HepG2 (cell line): ENCODE data around the gene MOCS1. TPM values are rescaled to one million over a fixed set of nuclear protein-coding genes. Genes with fewer than 3 reads are reported as not detected.

Source experiments
- HNRNPL ChIP-seq: fragments of 200-400 bp; formaldehyde crosslinking; IDR thresholded peaks from 2 replicates; pipeline ENCODE4 v1.6.1; 2017; ENCODE audit warnings: mild to moderate bottlenecking, low read depth, low read length
- MZF1 ChIP-seq: sonication (generic); formaldehyde crosslinking; IDR thresholded peaks from 2 replicates; pipeline ENCODE4 v1.8.1; 2023; ENCODE audit warnings: mild to moderate bottlenecking, missing genetic modification reagents, borderline replicate concordance
- NFIC ChIP-seq: IDR thresholded peaks from 2 replicates; pipeline ENCODE4 v1.6.1; 2012; ENCODE audit warnings: mild to moderate bottlenecking, low read length, inconsistent platforms
- NFRKB ChIP-seq: fragments of 450-650 bp; IDR thresholded peaks from 2 replicates; pipeline ENCODE4 v1.6.1; 2017
- RCOR2 ChIP-seq: IDR thresholded peaks from 2 replicates; pipeline ENCODE4 v1.6.1; 2016; ENCODE audit warnings: missing biosample characterization, missing genetic modification reagents
- SAFB2 ChIP-seq: sonication (generic); formaldehyde crosslinking; IDR thresholded peaks from 2 replicates; pipeline ENCODE4 v1.5.1; 2020; ENCODE audit warnings: missing genetic modification reagents, low read depth, mild to moderate bottlenecking, borderline replicate concordance
- SMARCC2 ChIP-seq: fragments of 450-650 bp; IDR thresholded peaks from 2 replicates; pipeline ENCODE4 v1.6.1; 2017; ENCODE audit warnings: antibody characterized with exemption, mild to moderate bottlenecking
- SYNCRIP ChIP-seq: fragments of 200-400 bp; formaldehyde crosslinking; IDR thresholded peaks from 2 replicates; pipeline ENCODE4 v1.6.1; 2018; ENCODE audit warnings: mild to moderate bottlenecking, low read depth, low read length; ENCODE audit not compliant: insufficient read depth
- TBL1XR1 ChIP-seq: fragments of 150-350 bp; IDR thresholded peaks from 2 replicates; pipeline ENCODE4 v1.6.1; 2014; ENCODE audit warnings: borderline replicate concordance, low read length; ENCODE audit not compliant: partially characterized antibody
- ZBTB1 ChIP-seq: sonication (generic); formaldehyde crosslinking; IDR thresholded peaks from 2 replicates; pipeline ENCODE4 v1.4.0; 2020; ENCODE audit warnings: missing genetic modification reagents, borderline replicate concordance
- ZFP90 ChIP-seq: sonication (generic); formaldehyde crosslinking; IDR thresholded peaks from 2 replicates; pipeline ENCODE4 v1.8.0; 2022; ENCODE audit warnings: missing genetic modification reagents, mild to moderate bottlenecking, inconsistent platforms, borderline replicate concordance
- ZKSCAN1 ChIP-seq: fragments of 150-350 bp; IDR thresholded peaks from 2 replicates; pipeline ENCODE4 v1.6.1; 2014; ENCODE audit warnings: low read length
- ZNF160 ChIP-seq: sonication (generic); formaldehyde crosslinking; IDR thresholded peaks from 2 replicates; pipeline ENCODE4 v1.8.0; 2022; ENCODE audit warnings: mild to moderate bottlenecking, inconsistent platforms, missing genetic modification reagents
- ZNF709 ChIP-seq: sonication (generic); formaldehyde crosslinking; IDR thresholded peaks from 2 replicates; pipeline ENCODE4 v1.5.0; 2020; ENCODE audit warnings: mild to moderate bottlenecking, missing genetic modification reagents
- ZSCAN29 ChIP-seq: sonication (generic); formaldehyde crosslinking; conservative IDR thresholded peaks from 2 replicates; pipeline ENCODE4 v1.4.0; 2020; ENCODE audit warnings: mild to moderate bottlenecking, missing genetic modification reagents
- polyA plus RNA-seq, 8 experiments: library from polyadenylated mRNA; depleted of rRNA in 3 of 8; stranded (reverse) in 7 of 8; unstranded in 1 of 8; fragments of >200 nt; fragmentation: Illumina TruSeq in 4 of 8; extraction: Trizol in 4 of 8; gene quantifications; 2 replicates each; pipeline versions ENCODE4 v1.2.1 to v1.2.3, GENCODE V29; 2011 to 2016; ENCODE audit warnings: low read depth in 4 of 8, missing spikeins in 1 of 8, mixed read lengths in 1 of 8; ENCODE audit not compliant: insufficient read depth in 1 of 8
- total RNA-seq, 5 experiments: library from RNA; depleted of rRNA; stranded (reverse); fragments of >200 nt; fragmentation: Illumina TruSeq; extraction: Trizol; gene quantifications; 2 replicates each; pipeline ENCODE4 v1.2.3, GENCODE V29; 2016; ENCODE audit warnings: low read depth in 1 of 5
- TF ChIP-seq, protein P1 (sequence below): sonication (generic); formaldehyde crosslinking; IDR thresholded peaks from 2 replicates; pipeline ENCODE4 v1.4.0; 2020; ENCODE audit warnings: mild to moderate bottlenecking, missing genetic modification reagents, borderline replicate concordance
- TF ChIP-seq, protein P2 (sequence below): sonication (generic); formaldehyde crosslinking; IDR thresholded peaks from 2 replicates; pipeline ENCODE4 v1.5.0; 2020; ENCODE audit warnings: mild to moderate bottlenecking, missing genetic modification reagents
- TF ChIP-seq, protein P3 (sequence below): IDR thresholded peaks from 2 replicates; pipeline ENCODE4 v1.6.1; 2016; ENCODE audit warnings: mild to moderate bottlenecking, missing biosample characterization, missing genetic modification reagents
- TF ChIP-seq, protein P4 (sequence below): fragments of 450-650 bp; IDR thresholded peaks from 2 replicates; pipeline ENCODE4 v1.6.1; 2017
- TF ChIP-seq, protein P5 (sequence below): sonication (generic); formaldehyde crosslinking; IDR thresholded peaks from 2 replicates; pipeline ENCODE4 v1.8.0; 2022; ENCODE audit warnings: mild to moderate bottlenecking, missing genetic modification reagents; ENCODE audit not compliant: insufficient replicate concordance

MOCS1 gene
- total and polyA plus RNA-seq, 2 of the 13 experiments (the other 11 are each of a cell fraction or from before 2014, with no cell fraction given) = 5.3 to 11.7 TPM

DNA sequence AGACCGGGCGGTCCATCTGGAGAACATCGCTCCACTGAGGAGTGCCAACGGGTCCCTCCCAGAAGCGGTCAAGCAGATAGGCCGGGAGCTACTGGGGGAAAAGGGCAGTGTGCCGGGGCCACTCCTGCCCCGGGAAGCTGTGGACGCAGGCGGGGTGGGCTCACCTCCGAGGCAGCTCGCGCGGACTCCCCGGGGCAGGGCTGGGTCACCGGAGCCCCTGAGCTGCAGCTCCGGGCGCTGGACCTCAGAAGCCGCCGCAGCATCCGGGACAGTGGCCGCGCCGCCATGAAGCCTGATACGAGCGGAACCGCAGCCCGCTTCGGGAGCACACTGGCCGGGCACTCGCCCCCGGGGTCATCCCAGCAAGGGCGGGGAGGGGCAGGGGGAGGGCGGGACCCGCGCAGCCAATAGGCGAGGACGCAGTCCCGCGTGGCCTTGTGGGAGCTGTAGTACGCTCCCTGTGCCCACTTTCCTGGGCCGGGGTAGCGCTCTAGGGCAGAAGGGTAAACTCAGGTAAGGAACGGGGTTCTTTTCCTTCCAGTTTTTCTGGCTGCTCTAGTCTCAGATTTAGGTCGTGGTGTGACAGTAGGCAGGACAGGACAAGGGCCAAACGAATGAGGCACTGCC, at the start of gene MOCS1 (continued):
- TF ChIP-seq, protein P1, sequence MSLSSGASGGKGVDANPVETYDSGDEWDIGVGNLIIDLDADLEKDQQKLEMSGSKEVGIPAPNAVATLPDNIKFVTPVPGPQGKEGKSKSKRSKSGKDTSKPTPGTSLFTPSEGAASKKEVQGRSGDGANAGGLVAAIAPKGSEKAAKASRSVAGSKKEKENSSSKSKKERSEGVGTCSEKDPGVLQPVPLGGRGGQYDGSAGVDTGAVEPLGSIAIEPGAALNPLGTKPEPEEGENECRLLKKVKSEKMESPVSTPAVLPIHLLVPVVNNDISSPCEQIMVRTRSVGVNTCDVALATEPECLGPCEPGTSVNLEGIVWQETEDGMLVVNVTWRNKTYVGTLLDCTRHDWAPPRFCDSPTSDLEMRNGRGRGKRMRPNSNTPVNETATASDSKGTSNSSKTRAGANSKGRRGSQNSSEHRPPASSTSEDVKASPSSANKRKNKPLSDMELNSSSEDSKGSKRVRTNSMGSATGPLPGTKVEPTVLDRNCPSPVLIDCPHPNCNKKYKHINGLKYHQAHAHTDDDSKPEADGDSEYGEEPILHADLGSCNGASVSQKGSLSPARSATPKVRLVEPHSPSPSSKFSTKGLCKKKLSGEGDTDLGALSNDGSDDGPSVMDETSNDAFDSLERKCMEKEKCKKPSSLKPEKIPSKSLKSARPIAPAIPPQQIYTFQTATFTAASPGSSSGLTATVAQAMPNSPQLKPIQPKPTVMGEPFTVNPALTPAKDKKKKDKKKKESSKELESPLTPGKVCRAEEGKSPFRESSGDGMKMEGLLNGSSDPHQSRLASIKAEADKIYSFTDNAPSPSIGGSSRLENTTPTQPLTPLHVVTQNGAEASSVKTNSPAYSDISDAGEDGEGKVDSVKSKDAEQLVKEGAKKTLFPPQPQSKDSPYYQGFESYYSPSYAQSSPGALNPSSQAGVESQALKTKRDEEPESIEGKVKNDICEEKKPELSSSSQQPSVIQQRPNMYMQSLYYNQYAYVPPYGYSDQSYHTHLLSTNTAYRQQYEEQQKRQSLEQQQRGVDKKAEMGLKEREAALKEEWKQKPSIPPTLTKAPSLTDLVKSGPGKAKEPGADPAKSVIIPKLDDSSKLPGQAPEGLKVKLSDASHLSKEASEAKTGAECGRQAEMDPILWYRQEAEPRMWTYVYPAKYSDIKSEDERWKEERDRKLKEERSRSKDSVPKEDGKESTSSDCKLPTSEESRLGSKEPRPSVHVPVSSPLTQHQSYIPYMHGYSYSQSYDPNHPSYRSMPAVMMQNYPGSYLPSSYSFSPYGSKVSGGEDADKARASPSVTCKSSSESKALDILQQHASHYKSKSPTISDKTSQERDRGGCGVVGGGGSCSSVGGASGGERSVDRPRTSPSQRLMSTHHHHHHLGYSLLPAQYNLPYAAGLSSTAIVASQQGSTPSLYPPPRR (CRISPR knock-in tag) = no peak
- no peak; the same call in 1 of the 2 replicates for TF ChIP-seq ZFP90 (CRISPR knock-in tag)
- no peak for TF ChIP-seq SMARCC2
- TF ChIP-seq MZF1 (CRISPR knock-in tag) = no peak
- TF ChIP-seq, protein P2, sequence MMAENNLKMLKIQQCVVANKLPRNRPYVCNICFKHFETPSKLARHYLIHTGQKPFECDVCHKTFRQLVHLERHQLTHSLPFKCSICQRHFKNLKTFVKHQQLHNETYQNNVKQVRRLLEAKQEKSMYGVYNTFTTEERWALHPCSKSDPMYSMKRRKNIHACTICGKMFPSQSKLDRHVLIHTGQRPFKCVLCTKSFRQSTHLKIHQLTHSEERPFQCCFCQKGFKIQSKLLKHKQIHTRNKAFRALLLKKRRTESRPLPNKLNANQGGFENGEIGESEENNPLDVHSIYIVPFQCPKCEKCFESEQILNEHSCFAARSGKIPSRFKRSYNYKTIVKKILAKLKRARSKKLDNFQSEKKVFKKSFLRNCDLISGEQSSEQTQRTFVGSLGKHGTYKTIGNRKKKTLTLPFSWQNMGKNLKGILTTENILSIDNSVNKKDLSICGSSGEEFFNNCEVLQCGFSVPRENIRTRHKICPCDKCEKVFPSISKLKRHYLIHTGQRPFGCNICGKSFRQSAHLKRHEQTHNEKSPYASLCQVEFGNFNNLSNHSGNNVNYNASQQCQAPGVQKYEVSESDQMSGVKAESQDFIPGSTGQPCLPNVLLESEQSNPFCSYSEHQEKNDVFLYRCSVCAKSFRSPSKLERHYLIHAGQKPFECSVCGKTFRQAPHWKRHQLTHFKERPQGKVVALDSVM = no peak
- TF ChIP-seq SAFB2 = no peak
- TF ChIP-seq ZKSCAN1 = no peak
- TF ChIP-seq ZNF160 (CRISPR knock-in tag) = no peak
- TF ChIP-seq HNRNPL = 0 out of 2 replicates have a peak, but pooled peaks have one; percentile 35
- no peak for TF ChIP-seq NFIC
- no peak for TF ChIP-seq NFRKB
- TF ChIP-seq, protein P3, sequence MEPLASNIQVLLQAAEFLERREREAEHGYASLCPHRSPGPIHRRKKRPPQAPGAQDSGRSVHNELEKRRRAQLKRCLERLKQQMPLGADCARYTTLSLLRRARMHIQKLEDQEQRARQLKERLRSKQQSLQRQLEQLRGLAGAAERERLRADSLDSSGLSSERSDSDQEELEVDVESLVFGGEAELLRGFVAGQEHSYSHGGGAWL (CRISPR knock-in tag) = peak; percentile 77; the same call in 1 of the 2 replicates
- TF ChIP-seq SYNCRIP = no peak
- TF ChIP-seq, protein P4, sequence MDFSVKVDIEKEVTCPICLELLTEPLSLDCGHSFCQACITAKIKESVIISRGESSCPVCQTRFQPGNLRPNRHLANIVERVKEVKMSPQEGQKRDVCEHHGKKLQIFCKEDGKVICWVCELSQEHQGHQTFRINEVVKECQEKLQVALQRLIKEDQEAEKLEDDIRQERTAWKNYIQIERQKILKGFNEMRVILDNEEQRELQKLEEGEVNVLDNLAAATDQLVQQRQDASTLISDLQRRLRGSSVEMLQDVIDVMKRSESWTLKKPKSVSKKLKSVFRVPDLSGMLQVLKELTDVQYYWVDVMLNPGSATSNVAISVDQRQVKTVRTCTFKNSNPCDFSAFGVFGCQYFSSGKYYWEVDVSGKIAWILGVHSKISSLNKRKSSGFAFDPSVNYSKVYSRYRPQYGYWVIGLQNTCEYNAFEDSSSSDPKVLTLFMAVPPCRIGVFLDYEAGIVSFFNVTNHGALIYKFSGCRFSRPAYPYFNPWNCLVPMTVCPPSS = no peak
- TF ChIP-seq TBL1XR1 = no peak
- no peak for TF ChIP-seq ZBTB1 (CRISPR knock-in tag)
- TF ChIP-seq, protein P5, sequence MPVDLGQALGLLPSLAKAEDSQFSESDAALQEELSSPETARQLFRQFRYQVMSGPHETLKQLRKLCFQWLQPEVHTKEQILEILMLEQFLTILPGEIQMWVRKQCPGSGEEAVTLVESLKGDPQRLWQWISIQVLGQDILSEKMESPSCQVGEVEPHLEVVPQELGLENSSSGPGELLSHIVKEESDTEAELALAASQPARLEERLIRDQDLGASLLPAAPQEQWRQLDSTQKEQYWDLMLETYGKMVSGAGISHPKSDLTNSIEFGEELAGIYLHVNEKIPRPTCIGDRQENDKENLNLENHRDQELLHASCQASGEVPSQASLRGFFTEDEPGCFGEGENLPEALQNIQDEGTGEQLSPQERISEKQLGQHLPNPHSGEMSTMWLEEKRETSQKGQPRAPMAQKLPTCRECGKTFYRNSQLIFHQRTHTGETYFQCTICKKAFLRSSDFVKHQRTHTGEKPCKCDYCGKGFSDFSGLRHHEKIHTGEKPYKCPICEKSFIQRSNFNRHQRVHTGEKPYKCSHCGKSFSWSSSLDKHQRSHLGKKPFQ (CRISPR knock-in tag) = no peak
- TF ChIP-seq RCOR2 (CRISPR knock-in tag) = no peak
- no peak for TF ChIP-seq ZNF709
- no peak for TF ChIP-seq ZSCAN29 (CRISPR knock-in tag)
